ENCODE measurements around the gene CYP4A22.
"Not testable (repeated sequence)": the region's sequence is repeated elsewhere in the genome, so short reads cannot be mapped to it uniquely, and the experiment has no call there.

CYP4A22 gene

GRCh38 chr1:47157957-47158356, 20.7 kb downstream of the CYP4A22 start:
- not testable (repeated sequence) for DNase-seq

DNA sequence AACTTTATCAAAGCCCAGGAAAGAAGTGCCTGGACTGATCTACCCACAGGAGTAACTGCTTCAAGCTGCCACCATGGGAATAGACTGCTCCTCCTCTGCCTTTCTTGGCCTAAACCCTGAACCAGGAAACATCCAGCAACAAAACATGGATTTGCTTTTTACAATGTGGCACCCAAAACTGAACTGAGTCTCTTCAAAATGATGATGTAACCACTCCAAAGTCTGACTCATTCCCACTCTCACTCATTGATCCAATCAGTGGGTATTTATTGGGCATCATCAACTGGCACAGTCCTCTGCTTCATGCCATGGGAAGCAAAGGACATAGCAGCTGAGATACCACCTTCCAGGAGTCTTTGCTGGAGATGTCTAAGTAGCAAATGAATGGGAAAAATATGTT, 23.5 kb downstream of the CYP4A22 start:
- DNase-seq = no peak

DNA sequence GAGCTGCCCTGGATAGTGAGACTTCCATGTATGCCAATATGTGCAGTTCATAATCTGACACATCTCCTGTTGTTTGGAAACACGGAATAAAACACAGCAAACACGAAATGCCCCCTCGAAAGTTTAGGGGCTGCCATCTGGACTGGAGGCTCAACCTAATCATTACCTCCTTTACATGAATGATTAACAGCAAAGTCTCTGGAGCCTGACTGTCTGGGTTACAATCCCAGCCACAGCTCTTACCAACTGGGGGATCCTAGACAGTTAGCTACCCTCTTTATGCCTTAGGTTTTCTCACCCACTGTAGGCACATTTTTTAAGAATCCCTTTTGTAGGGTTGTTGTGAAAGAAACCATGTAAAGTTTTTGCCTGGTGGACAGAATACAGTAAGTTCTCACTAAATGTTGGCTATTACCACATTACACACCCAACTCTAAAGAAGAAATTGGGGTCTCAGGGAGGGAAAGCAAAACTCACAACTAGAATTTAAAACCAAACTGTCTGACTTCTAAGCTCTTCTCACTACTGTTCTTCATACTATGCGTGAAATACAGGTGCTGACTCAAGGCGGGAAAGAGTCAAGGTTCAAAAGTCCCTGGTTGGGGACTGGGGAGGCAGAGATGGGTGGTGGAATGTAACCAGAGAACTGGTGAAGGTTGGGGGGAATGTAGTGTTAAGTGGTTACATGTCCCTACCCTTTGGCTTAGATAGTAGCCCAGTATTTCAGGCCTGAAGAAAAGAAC, 24.2 kb downstream of the CYP4A22 start:
- DNase-seq = no peak

- DNase-seq = no peak
Measured at GRCh38 chr1:47164552-47164951, 27.3 kb downstream of the CYP4A22 start.

- DNase-seq = no peak
Measured at GRCh38 chr1:47172782-47173181, 35.5 kb downstream of the CYP4A22 start.

- DNase-seq = no peak
Measured at GRCh38 chr1:47174656-47175020, 37.4 kb downstream of the CYP4A22 start.

DNA sequence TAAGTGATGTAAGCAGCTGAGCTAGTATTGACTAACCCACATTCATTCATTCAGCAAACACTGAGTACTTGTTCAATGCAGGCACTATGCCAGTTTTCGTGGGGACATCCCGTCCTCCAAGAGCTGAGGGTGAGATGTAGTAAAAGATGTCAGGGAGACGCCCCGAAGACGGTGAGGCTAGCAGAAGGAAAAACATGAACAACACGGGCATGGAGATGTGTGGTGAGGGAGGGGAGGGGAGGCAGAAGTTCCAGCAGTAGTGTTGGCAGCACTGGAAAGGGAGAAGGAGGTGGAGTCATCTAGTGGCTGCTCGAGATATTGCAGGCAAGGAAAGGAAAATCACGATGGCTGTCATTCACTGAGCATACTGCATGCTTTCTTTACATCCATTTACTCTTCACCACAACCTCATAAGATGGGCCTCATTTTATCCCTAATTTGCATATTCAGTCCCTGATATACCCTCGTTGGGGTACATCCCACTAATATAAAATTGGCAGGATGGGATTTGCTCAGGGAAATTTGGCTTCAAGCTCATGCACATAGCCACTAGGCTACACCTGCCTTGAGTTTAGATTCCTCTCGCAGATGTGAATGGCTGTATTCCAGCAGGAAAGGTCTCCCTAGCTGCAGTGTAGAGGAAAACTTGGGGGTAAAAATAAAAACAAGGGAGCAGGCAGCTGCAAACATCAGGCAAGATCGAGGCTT, 38.1 kb downstream of the CYP4A22 start:
- peak; percentile 14 to 18 for DNase-seq

- no peak for DNase-seq
Measured at GRCh38 chr1:47178020-47178419, 40.8 kb downstream of the CYP4A22 start.

DNA sequence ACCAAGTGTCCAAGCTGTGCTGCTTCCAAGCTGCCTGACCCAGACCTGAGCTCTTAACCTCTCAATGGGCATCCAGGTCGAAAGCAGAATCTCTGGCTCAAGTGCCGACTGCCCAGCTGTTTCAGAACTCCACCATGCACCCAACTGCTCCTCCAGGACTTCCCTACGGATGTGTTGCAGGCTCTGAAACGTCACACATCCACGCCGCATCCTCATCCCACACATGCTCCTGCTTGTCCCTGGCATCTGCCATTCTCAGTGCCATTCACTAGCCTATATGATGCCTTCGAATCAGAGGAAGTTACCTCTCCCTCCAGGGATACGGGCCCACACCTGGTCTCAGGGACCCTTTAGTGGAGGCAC, 41.4 kb downstream of the CYP4A22 start:
- no peak for DNase-seq

GRCh38 chr1:47179017-47179987, 42.1 kb downstream of the CYP4A22 start:
- DNase-seq = peak; percentile 56 to 63

DNA sequence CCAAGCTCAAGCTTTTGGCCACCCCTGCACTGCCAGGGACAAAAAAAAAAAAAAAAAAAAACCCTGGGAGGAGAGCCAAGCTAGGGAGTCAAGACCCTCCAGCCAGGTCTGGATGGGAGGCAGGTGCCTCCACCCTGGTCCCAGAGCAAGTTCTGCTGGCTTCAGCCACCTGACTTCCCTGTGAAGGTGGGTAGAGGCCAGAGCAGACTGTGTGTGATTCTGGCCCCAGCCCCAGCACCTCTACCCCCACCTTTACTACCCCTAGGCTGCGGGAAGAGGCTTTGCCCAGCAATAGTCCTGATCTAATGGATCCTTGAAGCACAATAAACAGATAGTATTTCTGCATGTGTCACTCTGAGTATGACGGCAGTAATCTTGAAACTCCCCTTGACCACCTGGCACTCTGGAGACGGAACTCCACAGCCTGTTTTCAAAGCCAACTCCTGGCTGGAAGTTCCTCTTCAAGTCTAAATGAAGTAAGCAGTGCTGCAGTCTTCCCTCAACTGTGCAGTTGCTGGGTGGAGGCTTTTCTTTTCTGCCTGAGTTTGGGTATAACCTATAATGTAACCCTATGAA, 42.8 kb downstream of the CYP4A22 start:
- no peak for DNase-seq

GRCh38 chr1:47180603-47181094, 43.4 kb downstream of the CYP4A22 start:
- DNase-seq = no peak

GRCh38 chr1:47181095-47181954, 44.1 kb downstream of the CYP4A22 start:
- no peak for DNase-seq

DNA sequence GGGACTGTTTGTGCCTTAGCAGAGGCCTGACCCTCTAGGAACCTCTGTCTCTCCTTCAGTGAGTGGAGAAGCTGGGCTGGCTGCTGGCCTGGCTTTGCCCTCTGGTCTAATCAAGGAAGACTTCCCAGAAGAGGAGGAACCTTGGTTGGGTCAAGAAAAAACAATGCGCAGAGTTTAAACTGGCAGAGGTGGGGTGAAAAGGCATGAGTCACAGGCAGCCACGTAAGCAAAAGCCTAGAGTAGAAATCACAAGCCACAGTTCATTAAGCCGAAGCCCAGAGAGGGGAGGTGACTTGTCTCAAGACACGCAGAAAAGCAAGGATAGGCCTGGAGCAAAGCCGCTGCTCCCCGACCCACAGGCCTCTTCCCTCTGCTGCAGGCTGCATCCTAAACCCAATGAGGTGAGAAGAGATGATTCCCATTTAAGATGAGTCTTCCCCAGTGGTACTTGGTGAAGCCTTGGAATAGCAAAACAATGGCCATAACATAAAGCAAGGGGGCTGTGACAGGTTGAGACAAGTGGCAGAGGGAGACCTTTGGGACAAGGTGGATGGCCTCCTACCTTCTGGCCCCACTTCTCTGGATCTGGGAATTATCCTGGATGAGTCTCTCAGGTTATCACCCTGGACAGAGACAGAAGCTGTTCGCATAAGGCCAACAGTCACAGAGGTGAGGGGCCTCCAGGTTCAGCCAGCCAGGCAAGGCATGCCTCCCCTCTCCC, 44.9 kb downstream of the CYP4A22 start:
- DNase-seq = no peak

GRCh38 chr1:47182676-47183235, 45.5 kb downstream of the CYP4A22 start:
- DNase-seq = no peak

DNA sequence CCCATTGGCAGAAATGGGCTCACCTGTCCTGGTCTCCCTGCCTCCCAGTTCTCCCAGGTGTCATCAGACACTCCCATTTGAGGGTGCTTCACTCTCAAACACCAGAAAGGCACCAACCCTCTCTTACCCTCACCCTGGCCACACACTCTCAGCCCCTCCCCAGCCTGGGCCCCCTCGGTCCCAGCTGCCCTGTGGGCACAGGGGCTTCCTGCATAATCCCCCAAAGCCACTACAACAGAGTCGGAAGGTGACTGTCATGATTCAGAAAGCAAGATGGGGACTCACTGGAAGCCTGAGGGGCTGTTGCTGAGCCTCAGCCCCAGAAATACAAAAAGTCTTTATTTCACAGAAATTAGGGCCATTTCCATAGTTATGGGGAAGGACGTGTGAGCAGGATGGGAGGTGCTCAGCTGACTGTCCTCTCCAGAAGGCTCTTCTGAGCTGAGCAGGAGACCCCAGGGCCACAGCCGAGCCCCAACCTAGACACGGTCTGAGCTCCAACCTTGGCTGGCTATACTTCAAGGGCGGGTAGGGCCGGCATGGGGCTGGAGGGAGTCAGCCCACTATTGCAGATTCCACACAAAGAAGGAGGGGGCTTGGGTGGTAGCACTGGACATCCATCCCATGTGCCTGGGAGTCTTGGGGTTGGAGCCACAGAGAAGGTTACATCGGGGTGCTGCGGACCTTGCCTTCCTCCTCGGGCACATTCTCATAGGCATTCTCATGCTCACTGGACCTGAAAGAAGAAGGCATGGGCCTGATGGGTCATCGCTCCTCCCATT, 46.3 kb downstream of the CYP4A22 start:
- DNase-seq = no peak

DNA sequence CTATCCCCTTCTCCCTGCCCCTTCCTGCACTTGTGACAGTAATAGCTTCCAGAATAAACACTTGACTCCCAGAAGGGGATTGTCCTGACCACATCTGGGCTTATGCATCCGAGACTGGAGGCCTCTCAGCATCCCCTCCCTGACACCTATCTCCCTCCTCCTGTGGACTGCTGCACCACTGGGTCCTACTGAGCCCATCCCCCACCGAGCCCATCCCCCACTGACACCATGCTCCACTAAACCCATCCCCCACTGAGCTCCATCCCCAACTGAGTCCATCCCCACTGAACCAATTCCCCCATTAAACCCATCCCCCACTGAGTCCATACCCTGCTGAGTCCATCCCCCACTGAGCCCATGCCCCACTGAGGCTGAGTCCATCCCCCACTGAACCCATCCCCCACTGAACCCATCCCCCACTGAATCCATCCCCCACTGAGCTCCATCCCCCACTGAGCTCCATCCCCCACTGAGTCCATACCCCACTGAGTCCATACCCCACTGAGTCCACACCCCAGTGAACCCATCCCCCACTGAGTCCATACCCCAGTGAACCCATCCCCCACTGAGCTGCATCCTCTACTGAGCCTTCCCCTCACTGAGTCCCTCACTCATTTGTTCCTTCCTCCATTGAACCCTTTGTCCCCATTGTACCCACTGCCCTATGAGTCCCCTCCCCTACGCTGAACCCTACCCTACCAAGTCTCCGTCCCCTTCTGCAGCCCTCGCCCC, 47.0 kb downstream of the CYP4A22 start:
- no peak for DNase-seq

GRCh38 chr1:47184822-47185677, 47.8 kb downstream of the CYP4A22 start:
- DNase-seq = no peak

Data from activated CD4-positive, alpha-beta T cell treated with anti-CD3 and anti-CD28 coated beads, Interleukin-2, amount 50 U/mL, for 4 hours (primary cell).